Urothelium cell line (cell line): Measurements from ENCODE around the gene ECI2.

Source experiments
- DNase-seq: peaks from one replicate; pipeline ENCODE4 v3.0.0; 2011; ENCODE audit warnings: low spot score, mixed read lengths
- FAIRE-seq: peaks from 2 replicates; lab custom pipeline; 2011; peaks lifted over from hg19 to GRCh38; lab: Jason Lieb, UNC

ECI2 gene

GRCh38 chr6:4134841-4135664 is at the start of gene ECI2:
Gene ECI2, minus strand, starts transcription at chr6:4135575. Its CDS starts 15 bp downstream, at chr6:4135560.
- DNase-seq (peak; percentile 64), FAIRE-seq (no peak)

GRCh38 chr6:4180652-4181255 is 45.4 kb upstream of the ECI2 start:
- FAIRE-seq (no peak), DNase-seq (no peak)

GRCh38 chr6:4179960-4180651 is 44.7 kb upstream of the ECI2 start:
- DNase-seq = no peak
- no peak for FAIRE-seq

- DNase-seq (no peak), FAIRE-seq (no peak)
These were observed 43.5 kb upstream of the ECI2 start for GRCh38 chr6:4178737-4179333.

- no peak for FAIRE-seq
- no peak for DNase-seq
These were observed 41.5 kb upstream of the ECI2 start for GRCh38 chr6:4176907-4177306.

GRCh38 chr6:4174042-4174441 is 38.7 kb upstream of the ECI2 start:
- DNase-seq (no peak), FAIRE-seq (no peak)

GRCh38 chr6:4172368-4172767 is 37.0 kb upstream of the ECI2 start:
- DNase-seq (no peak), FAIRE-seq (no peak)

- no peak for FAIRE-seq
- DNase-seq = no peak
These were observed 34.9 kb upstream of the ECI2 start for GRCh38 chr6:4170297-4170696.

GRCh38 chr6:4169028-4169789 is 33.8 kb upstream of the ECI2 start:
- FAIRE-seq = no peak
- no peak for DNase-seq

- no peak for FAIRE-seq
- DNase-seq = no peak
These were observed 32.5 kb upstream of the ECI2 start for GRCh38 chr6:4167833-4168232.

- FAIRE-seq (no peak), DNase-seq (no peak)
These were observed 31.7 kb upstream of the ECI2 start for GRCh38 chr6:4167123-4167522.

GRCh38 chr6:4164456-4164855 is 29.1 kb upstream of the ECI2 start:
- DNase-seq = no peak
- FAIRE-seq = no peak

- DNase-seq (no peak), FAIRE-seq (no peak)
These were observed 28.7 kb upstream of the ECI2 start for GRCh38 chr6:4164117-4164442.

GRCh38 chr6:4163408-4164116 is 28.2 kb upstream of the ECI2 start:
- DNase-seq (no peak), FAIRE-seq (no peak)

- no peak for FAIRE-seq
- DNase-seq = no peak
These were observed 27.0 kb upstream of the ECI2 start for GRCh38 chr6:4162370-4162769.

- DNase-seq (no peak), FAIRE-seq (no peak)
These were observed 24.1 kb upstream of the ECI2 start for GRCh38 chr6:4159491-4159890.

GRCh38 chr6:4157506-4157905 is 22.1 kb upstream of the ECI2 start:
- DNase-seq = no peak
- no peak for FAIRE-seq

- peak; percentile 80 for DNase-seq
- no peak for FAIRE-seq
These were observed 20.6 kb upstream of the ECI2 start for GRCh38 chr6:4155848-4156466.

GRCh38 chr6:4153514-4153985 is 18.2 kb upstream of the ECI2 start:
- no peak for FAIRE-seq
- DNase-seq = no peak

GRCh38 chr6:4145083-4145482 is 9.7 kb upstream of the ECI2 start:
- FAIRE-seq (no peak), DNase-seq (no peak)
